ENCODE results near the gene STAMBPL1.

STAMBPL1 gene

DNA sequence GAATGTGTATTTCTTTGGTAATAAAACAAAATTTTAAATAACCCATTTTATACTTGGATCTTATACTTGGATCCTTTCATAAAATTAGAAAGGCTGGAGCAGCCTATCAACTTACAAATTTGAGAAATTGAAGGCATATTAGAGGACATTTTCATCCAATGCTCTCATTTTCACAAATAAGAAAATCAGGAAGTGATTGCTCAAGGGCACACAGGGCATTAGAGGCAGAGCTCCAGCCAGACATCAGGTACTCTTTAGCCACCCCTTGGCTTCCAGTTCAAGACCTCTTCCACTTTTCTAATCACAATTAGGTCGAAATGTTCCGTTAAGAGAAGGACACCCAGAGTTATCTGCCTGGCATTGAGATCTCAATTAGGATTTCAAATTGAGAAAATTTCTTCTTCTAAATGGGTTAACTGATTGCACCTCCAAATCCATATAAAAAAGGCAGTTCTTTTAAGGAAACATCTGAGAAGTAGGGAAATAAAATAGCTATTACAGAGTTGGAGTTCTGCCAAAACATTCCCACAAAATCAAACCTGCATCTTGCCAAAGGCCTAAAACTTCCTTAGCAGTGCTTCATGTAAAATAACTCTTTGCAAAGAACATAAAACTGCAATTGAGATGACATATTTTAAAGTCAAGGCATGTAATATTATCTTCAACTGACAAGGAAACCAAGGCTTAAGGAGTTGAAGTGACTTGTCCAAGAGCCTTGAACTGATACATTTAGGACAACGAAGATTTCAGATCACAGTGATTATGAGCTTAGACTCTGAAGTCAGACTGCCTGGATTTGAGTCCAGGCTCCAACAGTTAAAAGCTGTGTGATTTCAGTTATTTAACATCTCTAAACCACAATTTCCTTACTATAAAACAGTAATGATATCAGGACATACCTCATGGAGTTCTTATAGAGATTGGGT is 70.1 kb downstream of the STAMBPL1 start:
- no peak for DNase-seq (ENCODE audit: low read depth)

- no peak for DNase-seq (ENCODE audit: low read depth)
Measured at GRCh38 chr10:88952647-88953111, 72.6 kb downstream of the STAMBPL1 start, which contains the start of gene ACTA2. ACTA2 (minus strand) TSS chr10:88952773; CDS start chr10:88948930, 3,843 bp downstream.

- DNase-seq (ENCODE audit: low read depth), result no peak
Measured at GRCh38 chr10:88953662-88954061, 73.6 kb downstream of the STAMBPL1 start.

GRCh38 chr10:88954458-88955083 is 74.5 kb downstream of the STAMBPL1 start:
- no peak for DNase-seq (ENCODE audit: low read depth)

DNA sequence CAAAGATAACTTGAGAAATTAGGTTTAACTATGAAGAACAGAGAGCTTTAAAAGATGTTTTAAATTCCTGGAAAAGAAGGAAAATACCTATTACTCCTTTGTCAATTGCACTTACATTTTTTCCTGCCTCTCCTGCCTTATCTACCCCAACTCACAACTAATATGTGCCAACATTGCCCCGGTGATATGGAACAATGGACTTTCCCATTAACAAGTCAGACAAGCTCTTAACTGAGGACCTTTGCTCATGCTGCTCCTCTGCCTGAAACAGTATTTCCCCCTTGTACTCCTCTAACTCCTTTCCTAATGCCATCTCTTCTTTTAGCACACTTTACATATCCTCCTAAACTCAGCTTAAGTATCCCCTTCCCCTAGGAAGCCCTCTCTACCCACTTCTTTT is 77.3 kb downstream of the STAMBPL1 start:
- no peak for DNase-seq (ENCODE audit: low read depth)

DNA sequence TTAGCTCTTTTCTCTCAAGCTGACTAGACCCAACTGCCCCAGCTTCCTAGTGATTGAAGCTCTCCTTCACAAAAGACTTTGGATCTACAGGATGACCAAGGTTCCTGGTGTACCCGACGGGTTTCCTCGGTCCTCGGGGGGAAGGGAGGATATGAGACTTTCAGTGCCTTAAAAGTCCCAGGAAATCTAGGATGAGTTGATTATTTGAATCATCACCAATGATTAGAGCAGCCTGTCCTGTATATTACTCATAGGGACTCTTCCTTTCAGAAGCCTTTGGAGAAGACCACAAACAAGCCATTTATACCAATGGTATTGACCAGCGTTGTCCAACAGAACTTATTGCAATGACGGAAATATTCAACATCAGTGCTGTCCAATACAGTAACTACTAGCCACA is 78.7 kb downstream of the STAMBPL1 start:
- DNase-seq (ENCODE audit: low read depth), result no peak

- DNase-seq (ENCODE audit: low read depth), result no peak
Measured at GRCh38 chr10:88960802-88961201, 80.8 kb downstream of the STAMBPL1 start.

DNA sequence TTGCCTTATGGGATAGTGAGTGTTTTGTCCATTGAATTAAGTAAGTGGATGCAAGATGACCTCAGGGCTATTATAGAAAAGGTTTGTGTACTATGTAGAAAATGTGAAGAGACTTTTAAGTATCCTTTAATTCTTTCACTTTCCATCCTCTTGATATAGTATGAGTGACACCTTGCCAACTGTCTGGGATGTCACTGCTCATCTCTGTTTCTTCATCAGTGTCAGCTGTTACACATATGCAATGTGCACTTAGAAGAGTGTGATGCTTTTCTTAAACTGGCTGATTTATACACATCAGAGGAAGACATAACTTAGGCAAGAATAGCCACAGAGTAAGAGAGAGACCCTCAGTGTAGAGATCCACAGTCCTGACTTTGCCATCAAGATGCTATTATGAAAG is 81.2 kb downstream of the STAMBPL1 start:
- DNase-seq (ENCODE audit: low read depth), result no peak

- no peak for DNase-seq (ENCODE audit: low read depth)
Measured at GRCh38 chr10:88962336-88962735, 82.3 kb downstream of the STAMBPL1 start.

DNA sequence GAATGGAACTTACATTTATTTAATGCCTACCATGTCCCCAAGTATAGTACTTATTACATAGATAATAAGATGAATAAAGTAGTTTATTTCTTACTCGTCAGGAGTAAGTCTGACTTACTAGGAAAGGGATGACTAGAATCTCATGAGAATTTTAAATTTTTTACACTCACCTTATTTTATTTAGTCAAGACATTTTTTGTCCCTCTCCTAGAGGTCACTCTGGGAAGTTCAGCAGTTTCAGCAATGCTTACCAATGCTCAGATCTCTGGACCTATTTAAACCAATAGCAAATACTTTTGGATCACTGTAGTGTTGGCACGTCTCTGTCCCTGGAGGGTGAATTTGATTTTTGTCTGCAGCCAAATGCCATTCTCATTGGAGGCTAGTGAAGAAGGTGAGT is 83.3 kb downstream of the STAMBPL1 start:
- DNase-seq (ENCODE audit: low read depth), result no peak

DNA sequence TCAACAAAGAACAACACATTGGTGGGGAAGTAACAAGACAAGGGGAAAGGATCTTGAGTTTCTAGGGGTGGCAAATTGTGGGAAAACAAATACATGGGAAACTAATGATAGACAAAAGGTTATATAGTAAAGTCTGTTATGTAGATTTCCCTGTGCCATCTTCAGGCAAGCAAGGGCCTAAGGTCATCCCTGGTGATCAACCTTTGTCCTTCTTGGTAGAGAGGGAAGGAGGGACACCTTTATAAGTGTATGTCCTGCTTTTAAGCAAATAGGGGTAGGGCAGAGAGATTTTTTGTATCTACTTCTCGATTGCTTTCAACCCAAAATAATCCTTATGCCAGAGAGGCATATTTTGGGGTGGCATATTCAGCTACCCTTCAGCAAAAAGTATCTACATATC is 84.3 kb downstream of the STAMBPL1 start:
- DNase-seq (ENCODE audit: low read depth), result no peak

DNA sequence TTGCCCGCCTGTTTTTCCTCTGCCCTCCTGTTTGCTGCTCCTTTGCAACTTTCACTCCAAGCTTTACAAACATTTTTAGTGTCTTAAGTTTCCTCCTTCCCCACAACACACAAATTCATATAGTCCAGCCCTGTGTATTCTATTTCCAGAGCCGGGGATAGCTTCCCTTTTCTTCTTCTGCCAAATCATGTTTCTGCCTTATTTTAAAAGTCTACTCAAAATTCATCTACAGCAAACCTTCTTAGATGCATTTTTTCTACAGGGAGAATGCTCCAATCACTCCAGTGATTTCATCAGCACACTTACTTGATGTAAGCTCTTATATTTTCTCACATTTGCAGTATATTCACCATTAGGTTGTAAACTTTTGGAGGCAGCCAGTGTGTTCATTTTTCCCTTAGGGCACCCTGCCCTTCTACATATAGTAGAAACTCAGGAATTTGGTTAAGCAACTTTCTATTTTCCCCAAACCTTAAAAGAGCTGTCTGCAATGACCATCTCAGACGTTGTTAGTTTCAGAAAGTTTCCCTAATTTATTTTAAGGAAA is 84.9 kb downstream of the STAMBPL1 start:
- DNase-seq (ENCODE audit: low read depth), result no peak

DNA sequence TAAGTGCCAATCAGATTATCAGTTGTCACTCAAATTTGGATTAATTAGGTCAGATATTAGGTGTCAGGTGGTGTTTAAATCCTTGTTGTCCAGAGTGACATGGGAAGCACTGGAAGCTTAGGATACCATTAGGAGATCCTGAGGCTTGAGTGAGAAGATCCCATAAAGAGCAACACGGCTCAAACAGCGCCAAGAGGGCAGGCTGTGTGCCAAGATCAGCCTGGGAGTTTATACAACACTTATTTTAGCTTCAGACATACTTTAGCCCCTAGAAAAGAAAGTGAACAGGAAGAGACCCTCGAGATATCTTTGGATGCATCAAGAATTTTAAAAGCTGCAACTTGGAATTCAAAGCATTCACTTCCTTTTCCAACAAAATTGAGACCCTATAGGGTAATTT is 86.8 kb downstream of the STAMBPL1 start:
- no peak for DNase-seq (ENCODE audit: low read depth)

DNA sequence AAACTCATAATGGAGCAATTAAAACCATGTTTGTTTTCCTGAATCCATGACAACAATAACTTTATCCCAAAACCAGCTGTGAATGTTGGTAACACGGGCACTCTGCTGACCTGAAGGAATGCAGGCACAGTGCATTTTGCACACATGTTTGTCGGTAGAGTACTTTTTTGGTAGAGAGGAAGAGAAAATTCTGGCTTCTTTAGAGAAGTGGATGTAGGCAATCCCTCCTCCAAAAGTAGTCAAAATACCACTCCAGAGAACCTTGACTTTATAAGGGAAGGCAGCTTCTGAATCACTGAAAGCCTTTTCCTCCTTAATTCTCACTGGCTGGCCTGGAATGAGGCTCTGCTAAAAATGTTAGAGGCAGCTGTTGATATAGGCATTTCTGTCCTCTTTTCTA is 88.3 kb downstream of the STAMBPL1 start:
- DNase-seq (ENCODE audit: low read depth), result no peak

DNA sequence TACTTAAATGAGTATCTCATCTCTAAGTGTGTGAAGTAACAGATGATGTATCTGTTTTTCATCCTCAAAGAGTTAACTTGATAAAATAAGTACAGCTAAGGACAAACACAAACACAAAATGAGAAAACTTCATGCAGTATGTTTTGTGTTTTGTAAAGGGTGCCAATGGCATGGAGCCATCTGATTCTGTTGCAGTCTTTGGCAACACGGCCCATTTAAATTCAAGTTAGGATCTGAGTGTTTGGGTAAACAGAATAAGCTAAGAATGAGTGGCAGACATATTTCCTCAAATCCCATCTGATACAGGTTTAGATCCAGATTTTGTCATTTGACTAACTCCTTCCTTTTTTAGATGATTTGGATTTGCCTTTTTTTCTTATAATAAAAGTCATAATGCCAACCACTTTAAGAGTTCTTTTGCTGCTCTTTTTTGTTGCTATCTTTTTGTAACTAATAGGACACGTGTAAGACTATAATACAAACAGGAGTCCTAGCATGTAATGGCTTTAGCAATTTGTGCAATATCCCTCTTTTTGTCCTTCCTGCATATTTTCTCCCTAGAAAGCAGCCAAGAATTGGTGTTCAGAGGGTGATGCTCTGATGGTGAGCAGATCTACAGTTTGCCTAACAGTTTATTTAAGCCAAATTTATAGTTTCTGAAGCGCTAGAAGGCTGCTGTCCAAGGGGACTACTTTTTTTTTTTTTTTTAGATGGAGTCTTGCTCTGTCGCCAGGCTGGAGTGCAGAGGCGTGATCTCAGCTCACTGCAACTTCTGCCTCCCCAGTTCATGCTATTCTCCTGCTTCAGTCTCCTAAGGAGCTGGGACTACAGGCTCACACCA is 91.4 kb downstream of the STAMBPL1 start:
- no peak for DNase-seq (ENCODE audit: low read depth)
